GM19463 (cell line): ENCODE data around the gene ANO4.
"Not testable (repeated sequence)": the region's sequence is repeated elsewhere in the genome, so short reads cannot be mapped to it uniquely, and the experiment has no call there.

ENCODE experiments used
- ATAC-seq: cut with Tn5 transposase; IDR thresholded peaks from one replicate; pipeline ENCODE4 v1.9.1; 2021; ENCODE audit warnings: mild to moderate bottlenecking, moderate library complexity; ENCODE audit not compliant: unreplicated experiment

The ANO4 gene

DNA sequence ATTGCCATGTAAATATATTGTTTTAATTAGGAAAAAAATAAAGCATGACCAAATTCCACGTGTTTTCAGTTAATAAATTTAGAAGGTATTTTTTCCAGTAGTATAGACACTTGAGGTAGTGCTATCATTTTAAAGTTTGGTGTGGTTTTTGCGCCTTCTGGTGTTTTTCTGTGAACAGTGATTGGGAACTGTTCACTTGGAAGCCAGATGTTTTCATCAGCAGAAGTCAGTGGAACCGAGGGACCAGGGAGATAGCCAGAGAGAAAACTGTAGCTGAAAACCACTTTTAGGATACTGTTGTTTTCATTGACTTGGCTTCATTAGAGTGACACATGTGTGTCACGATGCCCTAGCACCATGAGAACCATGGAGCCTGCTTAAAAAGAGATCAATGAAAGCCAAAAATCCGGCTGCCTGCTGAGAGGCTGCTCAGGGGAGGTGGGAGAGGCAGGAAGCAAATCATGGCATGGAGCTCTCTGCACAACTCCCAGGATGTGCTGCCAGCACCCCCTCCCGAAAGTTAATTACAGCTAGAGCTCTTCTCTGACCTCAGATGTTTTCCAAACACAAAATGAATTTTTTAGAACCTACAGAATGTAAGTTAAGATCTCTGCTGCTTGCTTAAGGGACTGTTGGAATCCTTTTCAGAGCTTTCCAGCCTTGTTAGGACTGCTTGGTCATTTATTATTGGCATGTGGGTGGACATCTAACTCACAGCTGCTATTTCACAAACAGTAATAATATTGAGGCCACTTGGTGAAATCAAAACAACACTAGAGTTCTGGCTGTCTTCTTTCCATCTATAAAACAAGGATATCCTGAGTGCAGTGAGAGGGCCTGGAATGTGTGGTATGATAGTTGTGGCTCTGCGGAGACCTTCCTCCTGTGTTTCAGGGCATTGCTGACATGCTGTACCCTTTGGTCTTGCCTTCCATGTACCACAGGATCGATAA is 192.3 kb downstream of the ANO4 start:
- no peak for ATAC-seq

DNA sequence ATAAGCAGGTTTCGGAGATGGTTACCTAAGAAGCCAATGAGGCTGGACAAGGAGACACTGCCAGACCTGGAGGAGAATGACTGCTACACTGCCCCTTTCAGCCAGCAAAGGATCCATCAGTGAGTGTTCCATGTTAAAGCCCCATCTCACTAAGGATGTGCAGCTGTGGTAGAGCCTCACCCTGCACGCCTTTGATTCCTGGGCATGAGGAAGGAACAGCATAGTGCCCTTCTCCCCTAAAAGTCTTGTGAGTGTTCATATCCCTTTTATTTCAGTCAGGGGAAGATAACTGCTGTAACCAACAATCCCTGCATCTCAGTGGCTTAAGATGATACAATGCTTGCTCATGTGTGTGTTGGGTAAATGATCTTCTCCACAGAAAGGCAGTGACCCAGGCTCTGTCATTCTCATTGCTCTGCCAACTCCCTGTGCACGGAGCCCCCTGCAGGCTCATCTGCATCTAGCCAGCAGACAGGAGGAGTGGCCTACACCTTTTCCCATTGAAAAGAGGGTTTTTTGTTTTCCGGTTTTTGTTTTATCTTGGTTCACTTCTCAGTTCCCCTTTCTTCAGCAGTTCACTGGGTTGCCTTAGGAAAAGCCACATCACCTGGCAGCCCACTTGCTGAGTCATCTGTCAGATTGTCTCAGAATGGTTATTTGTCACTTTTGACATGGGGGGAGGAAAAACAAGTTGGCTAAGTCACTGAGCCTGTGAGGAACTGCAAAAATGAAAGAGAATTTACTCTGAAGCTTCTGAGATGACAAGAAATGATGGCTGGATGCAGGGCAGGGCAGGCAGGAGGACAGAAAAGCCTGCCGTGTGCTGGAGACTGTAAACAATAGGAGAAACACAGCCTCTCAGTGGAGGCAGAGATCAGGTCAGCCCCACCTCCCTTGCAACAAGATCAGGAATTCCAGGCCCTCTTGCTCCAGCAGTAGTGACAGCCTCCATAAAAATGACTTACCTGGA is 193.3 kb downstream of the ANO4 start:
- peak; percentile 93 for ATAC-seq

DNA sequence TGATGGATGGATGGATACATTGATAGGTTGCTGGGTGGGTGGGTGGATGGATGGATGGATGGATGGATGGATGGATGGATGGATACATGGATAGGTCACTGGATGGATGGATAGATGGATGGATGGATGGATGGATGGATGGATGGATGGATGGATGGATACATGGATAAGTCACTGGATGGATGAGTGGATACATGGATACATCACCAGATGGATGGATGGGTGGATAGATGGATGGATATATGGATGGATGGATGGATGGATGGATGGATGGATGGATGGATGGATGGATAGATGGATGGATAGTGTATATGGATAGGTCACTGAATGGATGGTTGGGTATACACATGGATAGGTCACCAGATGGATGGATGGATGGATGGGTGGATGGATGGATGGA is 194.9 kb downstream of the ANO4 start:
- not testable (repeated sequence) for ATAC-seq

GRCh38 chr12:100991102-100991501 is 196.5 kb downstream of the ANO4 start:
- no peak for ATAC-seq

DNA sequence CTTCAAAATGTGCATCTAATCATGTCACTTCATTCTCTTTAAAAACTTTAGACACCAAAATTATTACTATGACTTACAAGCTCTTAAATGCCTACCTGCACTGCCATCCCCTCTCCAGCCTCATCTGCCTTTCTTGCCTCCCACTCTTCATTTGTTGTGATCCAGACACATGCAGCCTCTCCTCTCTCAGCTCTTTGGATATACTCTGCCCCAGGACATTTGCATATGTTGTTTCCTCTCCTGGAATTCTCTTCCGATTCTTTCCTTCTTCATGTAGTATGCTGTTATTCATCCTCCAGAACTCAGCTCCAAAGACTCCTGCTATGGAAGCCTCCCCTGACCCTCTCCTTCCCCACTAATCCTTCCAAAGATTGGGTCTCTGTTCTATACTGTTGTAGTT is 197.6 kb downstream of the ANO4 start:
- ATAC-seq, result no peak

- no peak for ATAC-seq
Observed at GRCh38 chr12:100993916-100994450, 199.4 kb downstream of the ANO4 start.

DNA sequence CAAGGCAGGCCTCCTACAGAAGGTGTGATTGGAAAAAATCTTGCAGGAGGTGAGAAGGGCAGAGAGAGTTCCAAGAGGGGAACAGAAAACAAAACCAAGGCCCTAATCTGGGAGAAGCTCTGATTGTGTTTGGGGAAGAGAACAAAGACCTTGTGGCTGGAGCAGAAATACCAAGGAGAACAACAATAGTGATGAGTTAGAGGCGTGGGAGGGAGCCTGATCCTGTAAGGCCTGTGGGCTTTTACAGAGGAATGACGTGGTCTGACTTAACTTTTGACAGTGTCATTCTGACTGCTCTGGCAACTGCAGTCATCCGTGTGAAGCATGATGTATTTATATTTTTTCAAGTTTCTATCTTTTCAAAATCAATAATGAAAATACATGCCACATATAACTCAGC is 200.6 kb downstream of the ANO4 start:
- ATAC-seq, result no peak

DNA sequence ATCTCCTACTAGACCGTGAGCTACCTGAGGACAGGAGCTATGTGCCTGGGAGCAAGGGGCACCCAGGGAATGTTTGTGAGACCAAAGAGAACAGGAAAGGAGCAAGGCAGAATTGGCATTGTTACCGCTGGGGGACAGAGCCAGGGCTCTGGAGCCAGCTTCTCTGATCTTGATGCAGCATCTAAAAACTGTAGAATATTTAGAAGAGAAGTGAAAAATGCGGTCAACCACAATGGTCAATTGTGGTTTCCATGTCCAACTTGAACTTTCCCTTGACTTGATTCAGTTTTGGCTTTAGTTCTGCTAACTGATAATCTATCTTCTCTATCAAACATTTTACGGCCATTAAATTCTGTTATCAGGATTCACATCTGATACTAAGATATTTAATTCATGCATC is 201.2 kb downstream of the ANO4 start:
- peak; percentile 85 for ATAC-seq

DNA sequence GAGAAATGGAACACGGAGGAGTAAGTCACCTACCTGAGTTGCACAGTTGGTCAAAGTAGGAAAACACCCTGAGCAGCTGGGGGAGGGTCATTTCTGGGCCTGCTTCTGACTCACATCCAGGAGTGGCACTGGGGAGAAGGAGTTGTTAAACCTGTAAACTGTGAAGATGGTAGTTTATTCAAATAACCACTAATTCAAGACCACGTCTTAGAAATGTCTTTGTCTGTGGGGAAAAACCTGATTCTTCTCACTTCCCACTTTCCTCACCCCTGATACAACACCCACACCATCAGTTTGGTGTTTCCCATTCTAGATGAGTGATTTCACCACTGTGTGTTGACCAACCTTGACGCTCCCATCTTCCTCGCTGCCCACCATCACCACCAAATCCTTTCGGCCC is 207.1 kb downstream of the ANO4 start:
- peak; percentile 78 for ATAC-seq

GRCh38 chr12:101002696-101003419 is 208.3 kb downstream of the ANO4 start:
- ATAC-seq, result no peak

GRCh38 chr12:101004898-101005297 is 210.3 kb downstream of the ANO4 start:
- no peak for ATAC-seq

DNA sequence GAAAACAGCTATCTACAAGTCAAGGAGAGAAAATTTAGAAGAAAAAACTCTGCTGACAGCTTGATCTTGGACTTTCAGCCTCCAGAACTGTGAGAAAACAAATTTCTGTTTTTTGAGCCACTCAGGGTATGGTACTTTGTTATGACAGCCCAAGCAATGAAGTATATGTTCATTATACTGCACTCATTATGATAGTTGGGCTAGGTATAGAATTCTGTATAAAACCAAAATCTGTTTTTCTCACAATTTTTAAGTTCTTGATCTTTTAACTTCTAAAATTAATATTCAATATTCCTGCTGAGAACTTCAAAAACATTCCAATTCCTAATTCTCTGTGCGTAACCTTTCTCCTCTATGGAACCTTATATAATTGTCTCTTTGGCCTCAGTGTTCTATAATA is 214.7 kb downstream of the ANO4 start:
- ATAC-seq, result no peak

DNA sequence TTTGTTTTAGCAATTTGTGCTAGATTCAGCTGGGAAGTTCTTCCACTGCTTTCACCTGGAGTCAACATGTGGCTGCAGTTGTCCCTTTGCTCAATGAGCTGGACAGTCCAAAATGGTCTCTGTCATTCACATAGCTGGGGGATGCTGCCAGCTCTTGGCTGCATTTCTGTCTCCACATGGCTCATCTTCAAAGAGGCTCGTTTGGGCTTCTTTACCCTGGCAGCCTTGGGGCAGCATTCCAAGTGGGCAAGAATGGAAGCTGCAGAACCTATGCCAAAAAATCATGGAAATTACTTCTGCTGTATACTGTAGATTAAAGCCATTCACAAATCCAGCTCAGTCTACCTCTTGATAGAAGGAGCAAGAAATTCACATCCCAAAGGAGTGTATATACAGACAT is 216.3 kb downstream of the ANO4 start:
- no peak for ATAC-seq

- ATAC-seq, result no peak
Observed at GRCh38 chr12:101013993-101014392, 219.4 kb downstream of the ANO4 start.

DNA sequence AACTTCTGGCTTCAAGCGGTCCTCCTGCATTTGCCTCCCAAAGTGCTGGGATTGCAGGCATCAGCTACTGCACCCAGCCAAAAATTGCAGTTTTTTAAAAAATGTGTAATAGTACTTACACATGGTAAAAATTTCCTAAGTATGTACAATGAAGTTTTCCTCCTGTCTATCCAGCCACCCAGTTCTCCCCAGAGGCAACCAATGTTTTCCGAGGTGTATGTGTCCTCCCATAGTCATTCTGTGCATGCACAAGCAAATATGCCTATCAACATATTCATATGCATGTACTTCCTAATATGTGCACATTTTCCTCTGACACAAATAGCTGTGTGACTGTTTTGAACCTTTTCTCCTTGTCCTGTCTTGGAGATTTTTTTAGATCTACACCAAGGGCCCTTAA is 220.5 kb downstream of the ANO4 start:
- ATAC-seq, result no peak

DNA sequence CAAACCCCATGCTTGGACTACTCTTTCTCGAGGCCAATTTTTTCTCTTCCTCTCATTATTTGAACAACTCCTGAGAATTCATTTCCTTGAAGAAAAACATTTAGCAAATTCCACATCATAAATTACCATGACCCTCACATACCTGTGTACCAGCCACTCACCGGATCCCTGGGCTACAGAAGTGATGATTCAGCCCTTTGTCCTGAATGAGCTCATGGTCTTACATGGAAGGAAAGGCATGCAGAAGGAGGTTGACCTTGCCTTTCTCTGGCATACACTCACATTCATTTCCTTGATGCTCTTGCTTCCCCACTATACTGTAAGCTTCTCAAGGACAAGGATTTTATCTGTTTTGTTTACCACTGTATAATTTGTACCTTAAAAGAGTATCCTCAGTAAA is 224.0 kb downstream of the ANO4 start:
- ATAC-seq, result no peak

GRCh38 chr12:101019201-101019600 is 224.6 kb downstream of the ANO4 start:
- ATAC-seq, result no peak

- ATAC-seq, result no peak
Observed at GRCh38 chr12:101019667-101020066, 225.1 kb downstream of the ANO4 start.

GRCh38 chr12:101021442-101021841 is 226.9 kb downstream of the ANO4 start:
- no peak for ATAC-seq

- no peak for ATAC-seq
Observed at GRCh38 chr12:101021911-101022388, 227.4 kb downstream of the ANO4 start.

DNA sequence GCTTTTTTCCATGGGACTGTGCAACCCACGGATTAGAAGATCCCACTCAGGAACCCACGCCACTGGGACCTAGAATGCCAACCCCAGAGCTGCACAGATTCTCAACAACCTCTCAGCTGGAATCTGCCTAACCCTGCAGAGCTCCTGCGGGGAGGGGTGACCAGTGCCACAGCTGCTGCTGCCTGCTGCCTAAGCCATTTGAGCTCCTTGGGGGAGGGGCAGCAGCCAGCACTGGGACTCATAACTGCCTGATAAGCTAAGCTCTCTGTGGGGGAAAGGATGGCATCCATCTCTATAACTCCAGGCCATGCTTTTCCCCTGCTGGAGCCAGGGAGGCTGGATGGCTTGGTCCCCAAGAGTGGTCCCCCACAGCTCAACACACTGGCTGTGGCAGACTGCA is 232.6 kb downstream of the ANO4 start:
- no peak for ATAC-seq
